Mesendoderm (in vitro differentiated cells): ENCODE measurements around the gene SV2B.

ENCODE experiments used
- DNase-seq: peaks from one replicate; pipeline ENCODE4 v3.0.0; 2013
- H2AK5ac ChIP-seq: 2 replicates; pipeline ENCODE4 v1.6.1; 2013; ENCODE audit warnings: low read length, inconsistent platforms
- H2BK120ac ChIP-seq: 2 replicates; pipeline ENCODE4 v1.6.1; 2013; ENCODE audit warnings: low read depth, mild to moderate bottlenecking, low read length, moderate library complexity, mixed read lengths
- H2BK15ac ChIP-seq: replicated peaks from 2 replicates; pipeline ENCODE4 v1.6.1; 2013; ENCODE audit warnings: low read depth, mild to moderate bottlenecking, moderate library complexity
- H2BK5ac ChIP-seq: 2 replicates; pipeline ENCODE4 v1.6.1; 2013; ENCODE audit warnings: low read length, inconsistent platforms
- H3K18ac ChIP-seq: 2 replicates; pipeline ENCODE4 v1.6.1; 2013; ENCODE audit warnings: mild to moderate bottlenecking, low read length, mixed read lengths
- H3K23ac ChIP-seq: one replicate; pipeline ENCODE4 v1.6.1; 2013; ENCODE audit warnings: low read length
- H3K27ac ChIP-seq: 2 replicates; pipeline ENCODE4 v1.5.1; 2013; ENCODE audit warnings: low read depth, mild to moderate bottlenecking, inconsistent platforms, low read length, moderate library complexity
- H3K27me3 ChIP-seq: 2 replicates; pipeline ENCODE4 v1.6.1; 2013; ENCODE audit warnings: low read length, control low read depth, mild to moderate bottlenecking, inconsistent platforms; ENCODE audit not compliant: insufficient read depth, poor library complexity
- H3K36me3 ChIP-seq: 2 replicates; pipeline ENCODE4 v1.6.1; 2013; ENCODE audit warnings: low read length, inconsistent platforms; ENCODE audit not compliant: control insufficient read depth, insufficient read depth
- H3K4ac ChIP-seq: one replicate; pipeline ENCODE4 v1.6.1; 2013; ENCODE audit warnings: low read depth, mild to moderate bottlenecking, low read length, moderate library complexity
- H3K4me1 ChIP-seq: 2 replicates; pipeline ENCODE4 v1.6.1; 2013; ENCODE audit warnings: low read depth, low read length, inconsistent platforms; ENCODE audit not compliant: control insufficient read depth
- H3K4me2 ChIP-seq: 2 replicates; pipeline ENCODE4 v1.6.1; 2013; ENCODE audit warnings: low read length
- H3K4me3 ChIP-seq: 2 replicates; pipeline ENCODE4 v1.5.1; 2013; ENCODE audit warnings: mild to moderate bottlenecking, low read length
- H3K56ac ChIP-seq: one replicate; pipeline ENCODE4 v1.6.1; 2013; ENCODE audit warnings: low read length
- H3K79me1 ChIP-seq: 2 replicates; pipeline ENCODE4 v1.6.1; 2013; ENCODE audit warnings: low read length, inconsistent platforms
- H3K79me2 ChIP-seq: 2 replicates; pipeline ENCODE4 v1.6.1; 2013; ENCODE audit warnings: mild to moderate bottlenecking, low read length; ENCODE audit not compliant: control insufficient read depth, insufficient read depth
- H3K9ac ChIP-seq: 2 replicates; pipeline ENCODE4 v1.6.1; 2013; ENCODE audit warnings: low read length, inconsistent platforms
- H4K5ac ChIP-seq: one replicate; pipeline ENCODE4 v1.6.1; 2013; ENCODE audit warnings: low read length
- H4K8ac ChIP-seq: one replicate; pipeline ENCODE4 v1.6.1; 2013; ENCODE audit warnings: low read depth, mild to moderate bottlenecking, control low read depth, low read length, moderate library complexity
- WGBS: extraction: QIAGEN DNeasy Blood & Tissue Kit; methylation state at CpG from one replicate; pipeline ENCODE4 v1.1.7; 2013; ENCODE audit warnings: low lambda C conversion rate, missing lambda C conversion rate; ENCODE audit not compliant: insufficient coverage; ENCODE audit errors: extremely low coverage; 5-methylcytosine and 5-hydroxymethylcytosine counted together

The SV2B gene

DNA sequence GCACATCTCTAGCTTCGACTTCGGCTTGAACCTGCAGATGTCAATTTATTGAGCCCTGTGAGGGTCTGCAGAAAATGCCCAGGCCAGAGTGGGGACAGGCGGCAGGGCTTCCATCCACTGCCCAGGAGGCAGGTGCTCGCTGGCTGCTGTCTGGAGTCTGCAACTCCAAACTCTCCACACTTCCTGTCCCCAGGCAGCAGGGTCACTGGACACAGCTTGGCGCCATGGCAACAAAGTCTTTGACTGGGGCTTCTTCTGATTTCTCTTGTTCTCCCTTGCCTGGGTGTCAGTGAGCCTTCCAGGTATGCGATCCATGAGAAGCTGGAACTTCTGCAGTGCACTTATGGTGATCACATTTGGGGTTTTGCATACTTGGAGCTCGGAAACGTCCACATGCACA, 33.5 kb downstream of the SV2B start:
- H3K79me1 ChIP-seq, result no peaks in the 10 kb centered on the region
- H3K27ac ChIP-seq, result no peak overlapping the region
- H3K18ac ChIP-seq, result no peak overlapping the region
- H3K36me3 ChIP-seq, result no peaks in the 10 kb centered on the region
- no peak overlapping the region for H3K56ac ChIP-seq
- H3K79me2 ChIP-seq, result no peaks in the 10 kb centered on the region
- H2BK120ac ChIP-seq, result no peak overlapping the region
- H3K27me3 ChIP-seq, result no peaks in the 10 kb centered on the region
- no peak overlapping the region for H3K4me2 ChIP-seq
- H3K4ac ChIP-seq, result no peak overlapping the region
- peak; percentile 28 for DNase-seq
- no CpG with 5 or more reads among the region's 8 CpGs for WGBS
- no peak overlapping the region for H2BK5ac ChIP-seq
- no peak overlapping the region for H4K5ac ChIP-seq
- no peak overlapping the region for H2BK15ac ChIP-seq
- H2AK5ac ChIP-seq, result no peak overlapping the region
- H3K9ac ChIP-seq, result no peak overlapping the region
- no peak overlapping the region for H3K4me3 ChIP-seq
- no peaks in the 10 kb centered on the region for H3K4me1 ChIP-seq
- no peak overlapping the region for H3K23ac ChIP-seq
- H4K8ac ChIP-seq, result no peak overlapping the region

DNA sequence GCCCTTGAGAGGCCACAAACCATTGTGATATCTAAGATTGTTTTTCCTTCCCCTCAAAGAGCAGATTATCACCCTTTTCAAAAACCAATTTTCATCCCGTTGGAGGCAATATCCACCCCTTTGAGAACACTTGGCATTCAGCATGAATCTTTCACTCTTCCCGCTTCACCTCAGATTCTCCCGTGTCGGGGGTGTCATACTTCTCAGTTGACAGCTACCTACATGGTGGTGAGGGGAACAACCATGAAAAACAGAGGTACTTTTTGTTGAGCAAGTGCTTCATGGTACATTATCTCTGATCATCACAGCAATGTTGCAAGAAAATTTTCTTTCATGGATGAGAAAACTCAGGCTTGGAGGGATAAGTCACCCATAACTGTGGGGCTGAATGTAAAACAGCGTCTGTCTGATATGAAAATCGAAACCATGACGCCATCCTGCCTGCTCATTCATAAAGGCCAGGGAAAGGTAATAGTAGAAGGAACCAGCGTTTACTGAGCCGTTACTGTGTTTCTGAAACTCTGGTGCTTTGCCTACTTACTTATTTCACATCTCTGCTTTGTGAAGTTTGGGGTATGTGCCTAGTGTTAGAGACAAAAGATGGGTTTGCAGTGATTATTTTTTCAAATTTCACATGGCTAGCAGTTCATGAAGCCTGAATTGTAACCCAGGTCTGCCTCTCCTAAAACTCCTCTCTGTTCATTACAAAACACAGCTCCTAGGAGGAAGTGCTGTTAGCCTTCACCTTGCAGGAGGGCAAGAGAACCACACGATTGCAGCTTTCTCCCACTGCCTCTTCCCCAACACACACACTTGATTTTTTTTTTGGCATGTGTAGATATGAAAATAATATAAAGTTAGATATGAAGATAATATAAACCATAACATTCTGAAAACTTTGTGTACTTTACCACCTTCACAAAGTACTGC, 35.4 kb downstream of the SV2B start:
- Histone ChIP-seq H3K27me3 (no peaks in the 10 kb centered on the region), H2BK15ac (no peak overlapping the region), H4K8ac (no peak overlapping the region), H3K4me1 (peaks cover 1% of the 10 kb centered on the region), H3K79me1 (no peaks in the 10 kb centered on the region), H3K4me2 (no peak overlapping the region), H3K27ac (no peak overlapping the region), H3K23ac (no peak overlapping the region), H3K79me2 (no peaks in the 10 kb centered on the region), H2AK5ac (no peak overlapping the region), H3K18ac (no peak overlapping the region), H3K4me3 (no peak overlapping the region), H2BK120ac (no peak overlapping the region), H3K9ac (no peak overlapping the region), H4K5ac (no peak overlapping the region), H2BK5ac (no peak overlapping the region), H3K56ac (no peak overlapping the region), H3K36me3 (no peaks in the 10 kb centered on the region), H3K4ac (no peak overlapping the region)
- WGBS, result no CpG with 5 or more reads among the region's 10 CpGs
- DNase-seq, result no peak

DNA sequence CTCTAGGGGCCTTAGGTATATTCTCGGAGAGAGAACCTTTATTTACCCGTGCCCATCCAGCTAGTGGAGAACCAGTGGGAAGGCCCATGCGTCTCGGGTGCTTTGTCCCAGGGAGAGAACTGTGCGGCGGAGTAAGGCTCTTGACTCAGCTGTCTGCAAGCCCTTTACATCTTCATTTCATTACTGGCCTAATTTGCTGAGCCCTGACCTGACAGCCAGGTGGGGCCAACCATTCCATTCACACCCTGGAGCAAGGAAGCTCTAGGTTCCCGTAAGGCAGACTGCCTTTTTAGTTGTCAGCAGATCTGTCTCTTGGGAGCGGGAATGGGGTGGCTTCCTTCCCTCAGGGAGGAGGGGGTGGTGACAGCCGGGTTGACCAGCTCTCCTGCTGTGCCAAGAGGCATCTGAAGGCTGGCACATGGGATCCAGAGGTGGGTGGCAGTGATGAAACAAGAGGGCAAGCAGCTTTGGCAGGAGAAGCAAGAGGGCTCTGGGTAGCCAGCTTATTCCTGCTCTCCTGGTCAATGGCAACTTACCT, 36.4 kb downstream of the SV2B start:
- no peaks in the 10 kb centered on the region for H3K36me3 ChIP-seq
- peaks cover 4% of the 10 kb centered on the region for H3K4me1 ChIP-seq
- H2AK5ac ChIP-seq, result no peak overlapping the region
- H2BK15ac ChIP-seq, result no peak overlapping the region
- no peak overlapping the region for H2BK5ac ChIP-seq
- no peak overlapping the region for H3K23ac ChIP-seq
- H3K4me2 ChIP-seq, result no peak overlapping the region
- H3K79me2 ChIP-seq, result no peaks in the 10 kb centered on the region
- H3K79me1 ChIP-seq, result no peaks in the 10 kb centered on the region
- no peak overlapping the region for H3K27ac ChIP-seq
- no peak overlapping the region for H3K4ac ChIP-seq
- no peak overlapping the region for H3K4me3 ChIP-seq
- no peaks in the 10 kb centered on the region for H3K27me3 ChIP-seq
- H3K9ac ChIP-seq, result no peak overlapping the region
- H4K8ac ChIP-seq, result no peak overlapping the region
- H3K18ac ChIP-seq, result no peak overlapping the region
- DNase-seq, result no peak
- no peak overlapping the region for H2BK120ac ChIP-seq
- no peak overlapping the region for H3K56ac ChIP-seq
- WGBS, result no CpG with 5 or more reads among the region's 9 CpGs
- H4K5ac ChIP-seq, result no peak overlapping the region

DNA sequence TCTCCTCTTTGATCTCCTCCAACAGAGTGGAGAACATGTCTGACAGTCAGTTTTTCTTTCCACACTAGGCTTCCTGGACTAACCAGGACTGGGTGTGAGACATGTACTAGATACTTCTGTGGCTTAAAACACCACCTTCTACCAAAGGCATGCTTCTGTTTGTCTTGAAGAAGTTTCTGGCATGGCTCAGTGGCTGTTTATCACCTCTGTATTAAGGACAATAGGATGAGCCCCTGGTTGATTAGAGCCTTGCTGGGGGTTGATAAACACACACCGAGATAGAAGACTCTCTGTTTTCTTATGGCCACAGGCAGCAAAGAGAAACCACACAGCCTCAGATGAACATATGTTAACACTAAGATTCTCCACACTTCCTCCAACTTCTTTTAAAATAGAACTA, 40.5 kb downstream of the SV2B start:
- Histone ChIP-seq H2BK5ac (no peak overlapping the region), H3K23ac (no peak overlapping the region), H2BK120ac (no peak overlapping the region), H3K36me3 (no peaks in the 10 kb centered on the region), H3K4ac (no peak overlapping the region), H3K27ac (no peak overlapping the region), H3K56ac (no peak overlapping the region), H3K18ac (no peak overlapping the region), H3K4me2 (no peak overlapping the region), H3K4me3 (no peak overlapping the region), H3K79me1 (no peaks in the 10 kb centered on the region), H4K8ac (no peak overlapping the region), H4K5ac (no peak overlapping the region), H3K79me2 (no peaks in the 10 kb centered on the region), H3K9ac (no peak overlapping the region), H3K4me1 (peaks cover 4% of the 10 kb centered on the region), H2BK15ac (no peak overlapping the region), H3K27me3 (no peaks in the 10 kb centered on the region), H2AK5ac (no peak overlapping the region)
- DNase-seq, result peak; percentile 76
- WGBS, result no CpG with 5 or more reads among the region's 1 CpG

DNA sequence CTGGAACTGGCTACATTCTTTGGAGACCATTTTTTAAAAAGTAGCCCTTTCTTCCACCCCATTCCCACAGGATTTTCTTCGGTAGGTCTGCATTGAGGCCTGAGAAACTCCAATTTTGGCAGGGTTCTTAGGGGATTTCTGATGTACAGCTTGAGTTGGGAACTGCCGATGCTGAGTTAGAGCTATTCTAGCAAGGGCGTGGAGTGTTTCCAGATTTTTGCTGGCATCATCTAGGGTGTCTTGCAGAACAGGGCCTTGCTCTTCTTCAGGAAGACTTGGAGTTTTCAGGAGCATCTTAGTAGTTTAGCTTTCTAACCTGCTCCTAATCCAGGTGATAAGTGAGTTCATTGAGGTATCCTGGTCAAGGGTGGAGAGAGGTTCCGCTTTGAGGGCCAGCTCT, 41.0 kb downstream of the SV2B start:
- no peak overlapping the region for H2AK5ac ChIP-seq
- H2BK120ac ChIP-seq, result no peak overlapping the region
- no peak overlapping the region for H3K18ac ChIP-seq
- H3K27ac ChIP-seq, result no peak overlapping the region
- no peak for DNase-seq
- no peak overlapping the region for H4K5ac ChIP-seq
- no peak overlapping the region for H3K4me2 ChIP-seq
- H3K36me3 ChIP-seq, result no peaks in the 10 kb centered on the region
- H3K56ac ChIP-seq, result no peak overlapping the region
- no peaks in the 10 kb centered on the region for H3K79me2 ChIP-seq
- no CpG with 5 or more reads among the region's 4 CpGs for WGBS
- H3K4ac ChIP-seq, result no peak overlapping the region
- H3K79me1 ChIP-seq, result no peaks in the 10 kb centered on the region
- no peak overlapping the region for H4K8ac ChIP-seq
- H3K9ac ChIP-seq, result no peak overlapping the region
- no peak overlapping the region for H2BK15ac ChIP-seq
- H3K4me3 ChIP-seq, result no peak overlapping the region
- peaks cover 4% of the 10 kb centered on the region for H3K4me1 ChIP-seq
- no peak overlapping the region for H2BK5ac ChIP-seq
- H3K27me3 ChIP-seq, result no peaks in the 10 kb centered on the region
- no peak overlapping the region for H3K23ac ChIP-seq
